GM21360 (cell line): Measurements from ENCODE around the gene DLD.

Experiments used
- ATAC-seq: cut with Tn5 transposase; IDR thresholded peaks from one replicate; pipeline ENCODE4 v1.9.1; 2021; ENCODE audit warnings: mild to moderate bottlenecking, moderate library complexity; ENCODE audit not compliant: unreplicated experiment

DLD gene

DNA sequence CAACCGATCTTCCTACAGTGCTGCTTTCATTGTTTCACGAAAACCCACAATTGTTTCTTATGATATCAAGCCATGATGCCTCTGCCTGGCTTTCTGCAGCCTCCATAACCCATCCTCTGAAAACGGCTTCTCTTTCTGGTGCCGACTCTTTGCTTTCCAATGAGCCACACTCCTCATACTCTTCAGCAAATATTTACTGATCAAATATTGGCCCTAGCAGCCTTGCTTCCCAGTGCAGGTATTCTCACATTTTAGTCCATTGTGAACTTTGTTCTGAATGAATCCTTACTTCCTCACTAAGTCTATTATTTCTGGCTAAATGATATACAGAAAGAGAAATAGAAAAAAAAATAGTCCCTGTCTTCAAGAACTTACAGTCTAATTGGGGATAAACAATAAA, 76.4 kb downstream of the DLD start:
- no peak for ATAC-seq

DNA sequence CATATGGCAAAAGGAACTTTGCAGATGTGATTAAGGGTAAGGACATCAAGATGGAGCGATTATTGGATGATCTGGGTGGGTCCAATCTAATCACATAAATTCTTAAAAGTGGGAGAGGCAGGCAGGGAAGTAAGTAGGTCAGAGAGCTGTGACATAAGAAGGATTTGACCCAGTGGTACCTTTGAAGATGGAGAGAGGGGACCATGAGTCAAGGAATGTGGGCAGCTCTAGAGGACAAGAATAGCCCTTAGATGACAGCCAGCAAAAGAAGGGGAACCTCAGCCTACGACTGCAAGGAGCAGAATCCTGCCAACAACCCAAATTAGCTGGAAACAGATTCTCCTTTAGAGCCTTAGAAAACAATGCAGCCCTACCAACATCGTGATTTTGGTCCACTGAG, 77.5 kb downstream of the DLD start:
- no peak for ATAC-seq

DNA sequence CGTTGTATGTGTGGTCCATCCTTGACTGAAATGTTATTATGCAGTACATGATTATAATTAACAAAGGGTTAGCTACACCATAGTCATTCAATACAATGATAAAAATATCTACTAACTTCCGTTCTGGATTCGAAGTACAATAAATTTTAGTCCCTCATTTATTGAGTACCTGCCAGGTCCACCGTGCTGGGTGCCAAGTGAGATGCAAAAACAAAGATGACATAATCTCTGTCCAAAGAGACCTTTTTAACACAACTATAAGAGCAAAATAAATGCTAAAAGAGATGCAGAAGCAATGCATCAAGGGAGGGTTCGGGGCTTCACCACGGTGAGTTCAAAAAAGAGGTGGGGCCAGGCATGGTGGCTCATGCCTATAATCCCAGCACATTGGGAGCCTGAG, 78.9 kb downstream of the DLD start:
- ATAC-seq = no peak
